Ascending aorta (tissue), 2 donors: ENCODE results near the gene TMEM86B. TPM values are rescaled to one million over a fixed set of nuclear protein-coding genes. Genes with fewer than 3 reads are reported as not detected.

Source experiments
- DNase-seq, 2 donors: peaks; one replicate each; pipeline ENCODE4 v3.0.0-alpha.2; 2019; ENCODE audit warnings: low spot score in 2 of 2
- H3K27ac ChIP-seq, 2 donors: fragments of 200-600 bp; sonication (generic); one replicate each; pipeline ENCODE4 v1.5.1; 2016 to 2017; ENCODE audit warnings: mild to moderate bottlenecking in 1 of 2
- H3K27me3 ChIP-seq: fragments of 200-600 bp; sonication (generic); one replicate; pipeline ENCODE4 v1.5.1; 2017
- H3K36me3 ChIP-seq, 2 donors: fragments of 200-600 bp; sonication (generic); one replicate each; pipeline ENCODE4 v1.5.1; 2016
- H3K4me1 ChIP-seq, 2 donors: fragments of 200-600 bp; sonication (generic); one replicate each; pipeline ENCODE4 v1.5.1; 2016 to 2017; ENCODE audit warnings: mild to moderate bottlenecking in 1 of 2
- H3K4me3 ChIP-seq, 2 donors: fragments of 200-600 bp; sonication (generic); one replicate each; pipeline ENCODE4 v1.5.1; 2016 to 2017; ENCODE audit warnings: mild to moderate bottlenecking in 1 of 2
- H3K9me3 ChIP-seq, 2 donors: fragments of 200-600 bp; sonication (generic); one replicate each; pipeline ENCODE4 v1.5.1; 2016
- intact Hi-C: fragments of 100-400 bp; cut with DNase I; formaldehyde crosslinking; loops from one replicate; pipeline ENCODE4 v1.15.1; 2023
- total RNA-seq: library from RNA; depleted of rRNA; stranded (reverse); fragments of >200 nt; gene quantifications from one replicate; pipeline ENCODE4 v1.1.0, GENCODE V29; 2016
- TF ChIP-seq, protein P1 (sequence below), 3 experiments: fragments of 200-600 bp in 2 of 3; fragments of 450-650 bp in 1 of 3; sonication (generic) in 2 of 3; IDR thresholded peaks; one replicate each; pipeline ENCODE4 v1.5.1; 2016 to 2019; ENCODE audit warnings: antibody characterized with exemption in 3 of 3, mild to moderate bottlenecking in 1 of 3, moderate library complexity in 1 of 3

Gene TMEM86B
- total RNA-seq, 1 donor from 2014 or later, result not detected

DNA sequence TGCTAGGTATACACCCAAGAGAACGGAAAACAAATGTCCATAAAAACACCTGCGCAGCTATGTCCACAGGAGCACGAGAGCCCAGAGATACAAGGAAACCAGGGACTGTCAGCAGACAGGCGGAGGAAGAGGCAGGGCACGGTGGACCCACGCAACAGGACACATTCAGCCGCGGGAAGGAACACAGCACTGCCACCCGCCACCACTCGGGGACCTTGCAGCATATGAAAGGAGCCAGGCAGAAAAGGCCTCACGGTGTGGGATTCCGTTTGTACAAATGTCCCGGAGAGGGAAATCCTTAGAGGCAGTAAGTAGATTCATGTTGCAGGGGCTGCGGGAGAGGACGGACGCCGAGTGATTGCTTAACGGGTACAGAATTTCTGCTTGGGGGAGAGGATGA lies 43.6 kb upstream of the TMEM86B start:
- H3K9me3 ChIP-seq, result no peaks in the 10 kb centered on the region
- no peaks in the 10 kb centered on the region for H3K27me3 ChIP-seq
- TF ChIP-seq, protein P1, sequence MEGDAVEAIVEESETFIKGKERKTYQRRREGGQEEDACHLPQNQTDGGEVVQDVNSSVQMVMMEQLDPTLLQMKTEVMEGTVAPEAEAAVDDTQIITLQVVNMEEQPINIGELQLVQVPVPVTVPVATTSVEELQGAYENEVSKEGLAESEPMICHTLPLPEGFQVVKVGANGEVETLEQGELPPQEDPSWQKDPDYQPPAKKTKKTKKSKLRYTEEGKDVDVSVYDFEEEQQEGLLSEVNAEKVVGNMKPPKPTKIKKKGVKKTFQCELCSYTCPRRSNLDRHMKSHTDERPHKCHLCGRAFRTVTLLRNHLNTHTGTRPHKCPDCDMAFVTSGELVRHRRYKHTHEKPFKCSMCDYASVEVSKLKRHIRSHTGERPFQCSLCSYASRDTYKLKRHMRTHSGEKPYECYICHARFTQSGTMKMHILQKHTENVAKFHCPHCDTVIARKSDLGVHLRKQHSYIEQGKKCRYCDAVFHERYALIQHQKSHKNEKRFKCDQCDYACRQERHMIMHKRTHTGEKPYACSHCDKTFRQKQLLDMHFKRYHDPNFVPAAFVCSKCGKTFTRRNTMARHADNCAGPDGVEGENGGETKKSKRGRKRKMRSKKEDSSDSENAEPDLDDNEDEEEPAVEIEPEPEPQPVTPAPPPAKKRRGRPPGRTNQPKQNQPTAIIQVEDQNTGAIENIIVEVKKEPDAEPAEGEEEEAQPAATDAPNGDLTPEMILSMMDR (IDR thresholded peaks at IDR 0.05), result no peak
- DNase-seq, result no peak
- H3K27ac ChIP-seq, result no peak overlapping the region
- peaks cover 29 to 62% of the 10 kb centered on the region in 2 donors for H3K36me3 ChIP-seq
- intact Hi-C loops, result no loop called here
- no peak overlapping the region for H3K4me3 ChIP-seq
- no peaks in the 10 kb centered on the region for H3K4me1 ChIP-seq

DNA sequence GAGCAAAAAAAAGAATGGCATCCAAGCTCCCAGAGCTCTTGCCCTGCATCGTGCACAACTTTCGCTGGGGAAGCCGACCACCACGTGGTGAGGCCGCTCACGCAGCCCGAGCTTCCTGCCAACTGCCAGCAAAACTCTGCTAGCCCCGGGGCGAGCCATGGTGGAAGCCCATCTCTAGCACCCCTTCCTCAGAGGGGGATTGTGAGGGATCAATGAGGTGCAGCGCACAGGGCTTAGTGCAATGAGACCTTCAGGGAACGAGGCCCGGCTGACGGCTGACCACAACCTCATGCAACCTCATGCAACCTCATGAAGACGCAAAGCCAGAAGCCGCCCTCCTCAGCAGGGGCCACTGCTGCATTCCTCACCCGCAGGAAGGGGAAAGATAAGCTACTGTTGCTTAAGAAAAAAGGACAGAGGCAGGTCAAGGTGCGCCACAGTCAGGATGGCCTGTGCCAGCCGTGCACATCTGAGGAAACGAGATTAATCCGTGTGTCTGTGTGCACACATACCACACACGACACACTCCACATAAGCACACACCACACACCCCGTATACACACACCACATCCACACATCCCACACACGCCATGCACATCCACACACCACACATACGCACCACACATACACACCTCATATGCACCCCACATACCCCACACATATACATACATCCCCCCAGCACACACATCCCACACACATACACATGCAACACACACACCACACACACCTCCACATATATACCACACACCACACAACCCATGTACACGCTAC lies 41.8 kb upstream of the TMEM86B start:
- H3K4me1 ChIP-seq, result no peaks in the 10 kb centered on the region
- no peak for DNase-seq
- TF ChIP-seq, protein P1 (IDR thresholded peaks at IDR 0.05), result no peak
- H3K9me3 ChIP-seq, result no peaks in the 10 kb centered on the region
- H3K36me3 ChIP-seq, result peaks cover 20 to 51% of the 10 kb centered on the region in 2 donors
- no peak overlapping the region for H3K4me3 ChIP-seq
- H3K27ac ChIP-seq, result no peak overlapping the region
- no peaks in the 10 kb centered on the region for H3K27me3 ChIP-seq
- intact Hi-C loops, result no loop called here

DNA sequence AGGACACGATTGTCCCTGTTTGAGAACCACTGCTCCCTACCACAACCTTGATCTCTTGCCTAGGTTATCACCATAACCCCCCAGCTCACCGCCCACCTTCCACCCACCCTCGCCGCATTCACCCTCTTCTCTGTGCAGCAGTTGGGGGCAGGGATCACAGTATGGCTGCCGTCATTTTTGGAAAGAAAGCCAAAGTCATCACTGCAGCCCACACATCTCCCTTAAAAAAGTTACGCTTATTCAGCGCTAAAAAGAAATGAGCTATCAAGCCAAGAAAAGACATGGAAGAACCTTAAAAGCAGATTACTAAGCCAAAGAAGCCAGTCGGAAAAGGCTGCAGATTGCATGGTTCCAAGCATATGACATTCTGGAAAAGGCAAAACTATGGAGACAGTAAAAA lies 40.7 kb upstream of the TMEM86B start:
- intact Hi-C loops, result no loop called here
- Histone ChIP-seq H3K4me1 (no peaks in the 10 kb centered on the region), H3K27ac (no peak overlapping the region), H3K9me3 (no peaks in the 10 kb centered on the region), H3K36me3 (peaks cover 16 to 42% of the 10 kb centered on the region in 2 donors), H3K4me3 (no peak overlapping the region), H3K27me3 (no peaks in the 10 kb centered on the region)
- TF ChIP-seq, protein P1 (IDR thresholded peaks at IDR 0.05), result no peak
- DNase-seq, result no peak

DNA sequence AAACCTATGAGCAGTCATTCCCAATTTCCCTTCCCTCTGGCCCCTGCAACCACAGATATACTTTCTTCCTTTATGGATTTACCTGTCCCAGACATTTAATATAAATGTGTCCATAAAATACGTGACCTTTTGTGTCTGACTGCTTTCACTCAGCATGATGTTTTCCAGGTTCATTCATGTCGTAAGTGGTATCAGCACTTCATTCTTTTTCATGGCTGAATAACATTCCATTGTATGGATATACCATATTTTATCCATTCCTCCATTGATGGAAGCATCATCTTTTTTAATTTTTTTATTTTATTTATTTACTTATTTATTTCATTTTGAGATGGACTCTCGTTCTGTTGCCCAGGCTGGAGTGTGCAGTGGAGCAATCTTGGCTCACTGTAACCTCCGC lies 38.3 kb upstream of the TMEM86B start:
- Histone ChIP-seq H3K27me3 (no peaks in the 10 kb centered on the region), H3K36me3 (peaks cover 4 to 18% of the 10 kb centered on the region in 2 donors)
- intact Hi-C loops, result no loop called here

DNA sequence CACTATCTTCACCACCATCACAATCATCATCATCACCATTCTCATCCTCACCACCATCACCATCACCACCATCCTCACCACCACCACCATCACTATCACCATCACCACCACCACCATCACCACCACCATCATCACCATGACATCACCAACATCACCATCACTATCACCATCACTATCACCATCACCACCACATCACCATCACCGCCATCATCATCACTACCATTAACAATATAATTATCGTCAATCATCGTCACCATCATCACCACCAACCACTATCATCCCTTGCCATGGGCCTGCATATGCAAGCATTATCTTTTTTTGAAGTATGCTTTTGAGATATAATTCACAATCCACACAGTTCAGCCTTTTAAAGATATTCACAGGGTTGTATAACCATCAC lies 37.8 kb upstream of the TMEM86B start:
- Histone ChIP-seq H3K9me3 (no peaks in the 10 kb centered on the region), H3K27ac (no peak overlapping the region), H3K4me3 (no peak overlapping the region), H3K36me3 (peaks cover 4 to 16% of the 10 kb centered on the region in 2 donors), H3K4me1 (no peaks in the 10 kb centered on the region), H3K27me3 (no peaks in the 10 kb centered on the region)
- intact Hi-C loops, result no loop called here
- TF ChIP-seq, protein P1 (IDR thresholded peaks at IDR 0.05), result no peak
- DNase-seq, result no peak

More for the DNA sequence above, 38.3 kb upstream of the TMEM86B start:
- Histone ChIP-seq H3K4me3 (no peak overlapping the region), H3K27ac (no peak overlapping the region), H3K4me1 (no peaks in the 10 kb centered on the region), H3K9me3 (no peaks in the 10 kb centered on the region)
- no peak for DNase-seq
- TF ChIP-seq, protein P1 (IDR thresholded peaks at IDR 0.05), result no peak
